ENCODE data around the gene HCN4.

GRCh38 chr15:73324496-73325170 is 44.1 kb downstream of the HCN4 start:
- TF ChIP-seq CTCF (IDR thresholded peaks at IDR 0.05) (no peak), POLR2AphosphoS5 (IDR thresholded peaks at IDR 0.05) (no peak), POLR2A (IDR thresholded peaks at IDR 0.05) (no peak)
